ENCODE data around the gene HIPK1.

Gene HIPK1

DNA sequence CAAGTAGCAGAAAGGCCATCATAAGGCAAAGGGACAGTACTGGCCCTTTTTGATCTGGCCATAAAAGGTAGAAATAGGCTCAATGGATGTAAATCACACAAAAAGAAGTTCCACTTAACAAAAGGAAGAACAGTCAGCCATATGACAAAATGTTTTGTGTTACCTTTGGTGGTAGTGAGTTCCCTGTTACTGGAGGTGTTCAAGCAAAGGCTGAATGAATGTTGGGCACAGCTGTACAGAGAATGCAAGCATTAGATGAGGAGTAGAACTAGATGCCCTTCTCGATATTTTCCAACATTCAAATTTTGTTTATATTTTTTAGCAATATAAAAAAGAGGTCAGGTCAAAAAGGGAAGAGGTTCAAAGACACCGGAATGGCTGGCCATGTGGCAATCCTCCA, 70.1 kb downstream of the HIPK1 start:
- Histone ChIP-seq H3K4me2 (ENCODE audit: low read depth, low read length, poor library complexity, severe bottlenecking) (no peak overlapping the region), H3K9me3 (ENCODE audit: insufficient read depth, low read length) (peaks cover 9% of the 10 kb centered on the region; the same call in 1 of the 2 replicates), H3K27ac (ENCODE audit: low read depth, low read length) (no peak overlapping the region), H3K9me2 (replicated peaks; ENCODE audit: insufficient read depth, low read length) (no peaks in the 10 kb centered on the region), H3K79me2 (ENCODE audit: insufficient read depth, low read length) (no peaks in the 10 kb centered on the region), H3K27me3 (ENCODE audit: low read length) (no peaks in the 10 kb centered on the region), H4K20me1 (ENCODE audit: low read depth, low read length) (no peaks in the 10 kb centered on the region), H3K9ac (ENCODE audit: low read length) (no peak overlapping the region), H2AFZ (ENCODE audit: low read depth, low read length, severe bottlenecking) (no peak overlapping the region), H3K36me3 (ENCODE audit: low read length) (no peaks in the 10 kb centered on the region), H3K4me3 (ENCODE audit: insufficient read depth, low read length, poor library complexity, severe bottlenecking) (no peak overlapping the region), H3F3A (ENCODE audit: insufficient read depth) (no peaks in the 10 kb centered on the region)
- TF ChIP-seq EZH2phosphoT487 (conservative IDR thresholded peaks at IDR 0.05; ENCODE audit: low read length): no peak
- TF ChIP-seq, protein P1, sequence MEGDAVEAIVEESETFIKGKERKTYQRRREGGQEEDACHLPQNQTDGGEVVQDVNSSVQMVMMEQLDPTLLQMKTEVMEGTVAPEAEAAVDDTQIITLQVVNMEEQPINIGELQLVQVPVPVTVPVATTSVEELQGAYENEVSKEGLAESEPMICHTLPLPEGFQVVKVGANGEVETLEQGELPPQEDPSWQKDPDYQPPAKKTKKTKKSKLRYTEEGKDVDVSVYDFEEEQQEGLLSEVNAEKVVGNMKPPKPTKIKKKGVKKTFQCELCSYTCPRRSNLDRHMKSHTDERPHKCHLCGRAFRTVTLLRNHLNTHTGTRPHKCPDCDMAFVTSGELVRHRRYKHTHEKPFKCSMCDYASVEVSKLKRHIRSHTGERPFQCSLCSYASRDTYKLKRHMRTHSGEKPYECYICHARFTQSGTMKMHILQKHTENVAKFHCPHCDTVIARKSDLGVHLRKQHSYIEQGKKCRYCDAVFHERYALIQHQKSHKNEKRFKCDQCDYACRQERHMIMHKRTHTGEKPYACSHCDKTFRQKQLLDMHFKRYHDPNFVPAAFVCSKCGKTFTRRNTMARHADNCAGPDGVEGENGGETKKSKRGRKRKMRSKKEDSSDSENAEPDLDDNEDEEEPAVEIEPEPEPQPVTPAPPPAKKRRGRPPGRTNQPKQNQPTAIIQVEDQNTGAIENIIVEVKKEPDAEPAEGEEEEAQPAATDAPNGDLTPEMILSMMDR (IDR thresholded peaks at IDR 0.05; ENCODE audit: insufficient read depth, low read length, poor library complexity, severe bottlenecking): no peak

- Histone ChIP-seq H4K20me1 (ENCODE audit: low read depth, low read length) (no peaks in the 10 kb centered on the region), H3K27ac (ENCODE audit: low read depth, low read length) (no peak overlapping the region), H3K9me3 (ENCODE audit: insufficient read depth, low read length) (peaks cover 7% of the 10 kb centered on the region; the same call in 1 of the 2 replicates), H3K4me3 (ENCODE audit: insufficient read depth, low read length, poor library complexity, severe bottlenecking) (no peak overlapping the region), H3K36me3 (ENCODE audit: low read length) (no peaks in the 10 kb centered on the region), H3K4me2 (ENCODE audit: low read depth, low read length, poor library complexity, severe bottlenecking) (no peak overlapping the region), H3K9me2 (replicated peaks; ENCODE audit: insufficient read depth, low read length) (no peaks in the 10 kb centered on the region), H3K79me2 (ENCODE audit: insufficient read depth, low read length) (no peaks in the 10 kb centered on the region), H3K27me3 (ENCODE audit: low read length) (no peaks in the 10 kb centered on the region), H3K9ac (ENCODE audit: low read length) (no peak overlapping the region), H2AFZ (ENCODE audit: low read depth, low read length, severe bottlenecking) (no peak overlapping the region), H3F3A (ENCODE audit: insufficient read depth) (no peaks in the 10 kb centered on the region)
- no peak for TF ChIP-seq EZH2phosphoT487 (conservative IDR thresholded peaks at IDR 0.05; ENCODE audit: low read length)
- TF ChIP-seq, protein P1 (IDR thresholded peaks at IDR 0.05; ENCODE audit: insufficient read depth, low read length, poor library complexity, severe bottlenecking): no peak
Measured at GRCh38 chr1:113999799-114000198, 70.7 kb downstream of the HIPK1 start.

DNA sequence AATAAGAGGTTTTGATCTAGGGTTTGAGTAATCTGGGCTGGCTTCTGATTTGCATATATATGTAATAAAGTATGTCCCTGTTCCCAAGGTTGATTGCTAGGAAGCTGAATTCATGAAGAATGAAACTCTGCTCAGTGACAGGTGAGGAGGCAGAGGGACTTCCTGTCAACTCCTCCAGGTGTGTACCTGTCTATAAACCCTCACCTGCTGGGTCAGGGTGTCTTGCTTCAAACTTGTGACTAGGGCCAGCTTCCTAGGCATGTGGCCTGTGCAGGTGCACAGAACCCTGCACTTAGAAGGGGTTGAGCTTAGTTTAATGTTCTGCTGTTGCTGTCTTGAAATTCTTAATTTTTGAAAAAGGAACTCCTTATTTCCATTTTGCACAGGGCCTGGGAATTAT, 71.3 kb downstream of the HIPK1 start:
- no peak overlapping the region for H3K9ac ChIP-seq (ENCODE audit: low read length)
- H3K4me2 ChIP-seq (ENCODE audit: low read depth, low read length, poor library complexity, severe bottlenecking): no peak overlapping the region
- no peaks in the 10 kb centered on the region for H3K27me3 ChIP-seq (ENCODE audit: low read length)
- H3K79me2 ChIP-seq (ENCODE audit: insufficient read depth, low read length): no peaks in the 10 kb centered on the region
- no peak for TF ChIP-seq EZH2phosphoT487 (conservative IDR thresholded peaks at IDR 0.05; ENCODE audit: low read length)
- TF ChIP-seq, protein P1 (IDR thresholded peaks at IDR 0.05; ENCODE audit: insufficient read depth, low read length, poor library complexity, severe bottlenecking): no peak
- H3K27ac ChIP-seq (ENCODE audit: low read depth, low read length): no peak overlapping the region
- H4K20me1 ChIP-seq (ENCODE audit: low read depth, low read length): no peaks in the 10 kb centered on the region
- no peak overlapping the region for H2AFZ ChIP-seq (ENCODE audit: low read depth, low read length, severe bottlenecking)
- H3F3A ChIP-seq (ENCODE audit: insufficient read depth): no peaks in the 10 kb centered on the region
- no peaks in the 10 kb centered on the region for H3K36me3 ChIP-seq (ENCODE audit: low read length)
- no peak overlapping the region for H3K4me3 ChIP-seq (ENCODE audit: insufficient read depth, low read length, poor library complexity, severe bottlenecking)
- H3K9me2 ChIP-seq (replicated peaks; ENCODE audit: insufficient read depth, low read length): no peaks in the 10 kb centered on the region
- H3K9me3 ChIP-seq (ENCODE audit: insufficient read depth, low read length): peaks cover 2% of the 10 kb centered on the region; the same call in 1 of the 2 replicates

Data from SU-DHL-6 (cell line).